HUES6 (cell line): ENCODE measurements around the gene PTPRM.

Source experiments
- H3K27ac ChIP-seq: 2 replicates; pipeline ENCODE4 v1.7.0; 2013; ENCODE audit warnings: low read depth, mild to moderate bottlenecking, low read length, inconsistent platforms
- H3K27me3 ChIP-seq: 2 replicates; pipeline ENCODE4 v1.6.1; 2013; ENCODE audit warnings: low read length; ENCODE audit not compliant: control insufficient read depth, insufficient read depth
- H3K36me3 ChIP-seq: 2 replicates; pipeline ENCODE4 v1.6.1; 2013; ENCODE audit warnings: low read length; ENCODE audit not compliant: control insufficient read depth, insufficient read depth
- H3K4me1 ChIP-seq: 2 replicates; pipeline ENCODE4 v1.6.1; 2013; ENCODE audit warnings: low read length; ENCODE audit not compliant: control insufficient read depth, insufficient read depth
- H3K4me3 ChIP-seq: 2 replicates; pipeline ENCODE4 v1.5.1; 2013; ENCODE audit warnings: low read depth, low read length
- H3K9ac ChIP-seq: one replicate; pipeline ENCODE4 v1.6.1; 2013; ENCODE audit warnings: mild to moderate bottlenecking, low read length
- H3K9me3 ChIP-seq: 2 replicates; pipeline ENCODE4 v1.6.1; 2013; ENCODE audit warnings: low read depth, low read length; ENCODE audit not compliant: control insufficient read depth, insufficient read depth

PTPRM gene

DNA sequence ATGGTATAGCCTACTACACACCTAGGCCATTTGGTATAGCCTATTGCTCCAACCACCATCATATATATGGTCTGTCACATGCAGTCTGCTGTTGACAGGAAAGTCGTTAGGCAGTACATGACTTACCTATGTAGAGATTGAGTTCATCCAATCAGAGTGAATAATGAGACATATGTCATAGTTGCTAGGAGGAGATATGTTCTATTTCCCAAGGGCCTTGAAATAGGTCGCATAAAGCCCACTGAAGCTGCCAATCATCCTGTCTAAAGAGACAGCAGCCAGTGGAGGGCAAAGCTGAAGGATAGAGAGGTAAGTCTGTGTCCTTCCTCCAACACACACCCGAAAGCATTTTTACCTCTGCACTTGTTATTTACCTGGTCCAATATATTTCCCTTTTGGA is 263.4 kb downstream of the PTPRM start:
- no peak overlapping the region for H3K27ac ChIP-seq
- H3K4me1 ChIP-seq = no peaks in the 10 kb centered on the region
- no peaks in the 10 kb centered on the region for H3K9me3 ChIP-seq
- no peak overlapping the region for H3K9ac ChIP-seq
- H3K4me3 ChIP-seq = no peak overlapping the region
- H3K36me3 ChIP-seq = no peaks in the 10 kb centered on the region
- H3K27me3 ChIP-seq = no peaks in the 10 kb centered on the region

DNA sequence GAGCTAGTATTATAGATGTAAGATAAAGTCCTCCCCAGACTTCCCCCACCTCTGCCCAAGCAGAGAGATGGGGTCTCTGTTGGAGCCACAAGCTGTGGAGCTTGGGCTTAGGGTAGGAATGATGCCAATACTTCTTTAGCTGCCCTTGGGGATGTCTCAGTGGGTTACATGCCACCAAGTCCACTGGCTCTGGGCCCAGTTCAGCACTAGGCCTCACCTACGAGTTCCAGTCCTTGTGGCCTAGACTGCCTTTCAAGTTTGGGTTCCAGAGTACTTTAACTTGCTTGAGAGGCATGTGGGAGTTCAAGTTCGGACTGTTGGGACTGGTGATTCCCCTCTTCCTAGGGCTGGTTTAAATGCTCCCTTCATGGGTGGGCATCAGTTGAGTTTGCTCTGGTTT is 272.4 kb downstream of the PTPRM start:
- no peaks in the 10 kb centered on the region for H3K27me3 ChIP-seq
- H3K36me3 ChIP-seq = no peaks in the 10 kb centered on the region
- no peak overlapping the region for H3K9ac ChIP-seq
- H3K4me1 ChIP-seq = no peaks in the 10 kb centered on the region
- no peak overlapping the region for H3K4me3 ChIP-seq
- H3K27ac ChIP-seq = no peak overlapping the region
- H3K9me3 ChIP-seq = peaks cover 25% of the 10 kb centered on the region

DNA sequence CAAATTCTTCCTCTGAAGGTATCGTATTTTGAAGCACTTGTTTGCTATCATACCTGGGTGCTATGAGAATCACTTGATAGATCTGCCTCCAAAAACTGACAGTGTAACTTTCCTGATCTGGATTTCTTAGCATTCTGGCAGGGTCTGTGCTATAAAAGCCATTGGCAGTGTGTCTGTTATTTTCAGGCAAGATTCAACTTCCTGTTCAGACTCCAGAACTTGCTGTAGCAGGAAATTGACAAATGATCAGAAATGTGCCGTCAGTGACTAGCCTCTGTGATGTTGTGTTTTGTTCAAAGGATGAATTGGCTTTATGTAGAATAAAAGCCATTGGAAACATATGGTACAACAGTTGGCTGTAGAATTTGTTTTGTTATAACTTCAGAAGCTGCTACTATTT is 273.3 kb downstream of the PTPRM start:
- Histone ChIP-seq H3K4me1 (no peaks in the 10 kb centered on the region), H3K4me3 (no peak overlapping the region), H3K36me3 (no peaks in the 10 kb centered on the region), H3K27me3 (no peaks in the 10 kb centered on the region), H3K27ac (no peak overlapping the region), H3K9ac (no peak overlapping the region), H3K9me3 (peaks cover 34% of the 10 kb centered on the region)

DNA sequence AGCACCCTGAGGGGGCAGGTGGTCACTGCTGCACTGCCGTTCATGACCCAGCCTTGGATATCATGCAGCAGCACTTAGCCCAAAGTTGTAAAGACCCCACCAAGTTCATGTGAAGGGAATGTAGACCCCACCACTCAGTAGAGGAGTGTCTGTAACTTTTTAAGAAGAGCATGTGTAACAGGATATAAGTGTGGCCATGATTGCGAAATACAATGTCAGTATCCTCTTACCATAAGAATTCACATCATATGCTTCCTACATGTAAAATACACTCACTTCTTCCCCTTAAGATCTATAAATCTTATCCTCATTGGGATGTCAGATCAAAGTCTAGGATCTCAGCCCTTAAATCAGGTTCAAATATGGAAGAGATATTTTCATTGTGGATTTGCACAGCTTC is 276.9 kb downstream of the PTPRM start:
- Histone ChIP-seq H3K27me3 (no peaks in the 10 kb centered on the region), H3K9me3 (peaks cover 31% of the 10 kb centered on the region), H3K27ac (no peak overlapping the region), H3K9ac (no peak overlapping the region), H3K36me3 (no peaks in the 10 kb centered on the region), H3K4me1 (no peaks in the 10 kb centered on the region), H3K4me3 (no peak overlapping the region)

DNA sequence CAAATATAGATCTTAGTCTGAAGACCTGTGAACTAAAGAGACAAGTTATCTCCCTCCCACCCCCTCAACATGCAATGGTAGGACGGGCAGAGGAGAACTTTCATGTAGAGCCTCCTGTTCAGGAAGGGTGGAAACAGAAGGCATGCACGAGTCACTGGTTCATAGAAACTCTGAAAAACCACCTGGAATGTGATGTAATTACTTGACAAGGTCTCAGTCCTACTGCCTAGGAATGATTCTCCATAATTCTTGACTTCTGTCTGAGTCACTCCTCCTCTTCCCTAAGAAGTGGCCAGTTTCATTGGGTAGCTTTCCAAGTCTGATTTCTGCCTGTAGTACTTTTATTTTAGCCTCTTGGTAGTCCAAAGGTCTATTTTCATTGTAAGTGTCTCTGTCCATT is 277.3 kb downstream of the PTPRM start:
- H3K27ac ChIP-seq = no peak overlapping the region
- peaks cover 31% of the 10 kb centered on the region for H3K9me3 ChIP-seq
- H3K27me3 ChIP-seq = no peaks in the 10 kb centered on the region
- no peaks in the 10 kb centered on the region for H3K4me1 ChIP-seq
- H3K4me3 ChIP-seq = no peak overlapping the region
- no peaks in the 10 kb centered on the region for H3K36me3 ChIP-seq
- H3K9ac ChIP-seq = no peak overlapping the region

DNA sequence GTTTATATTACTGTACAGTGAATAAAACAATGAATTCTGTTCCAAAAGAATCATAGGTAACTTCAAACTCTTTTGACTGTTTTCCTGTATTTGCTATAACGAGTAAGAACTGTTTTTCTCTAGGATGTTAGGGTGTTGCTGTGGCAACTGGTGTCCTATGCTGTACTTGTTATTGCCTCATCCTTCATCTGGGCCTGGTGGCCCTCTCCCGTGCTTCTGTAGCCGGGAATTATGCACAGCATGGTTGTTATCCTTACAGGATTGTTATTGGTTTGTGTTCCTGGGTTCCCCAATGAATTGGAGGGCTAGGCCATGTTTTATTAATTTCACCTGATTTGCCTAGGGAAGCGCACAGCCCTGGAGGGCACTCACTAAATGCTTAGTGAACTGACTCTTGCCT is 279.2 kb downstream of the PTPRM start:
- Histone ChIP-seq H3K27ac (no peak overlapping the region), H3K36me3 (no peaks in the 10 kb centered on the region), H3K9ac (no peak overlapping the region), H3K27me3 (no peaks in the 10 kb centered on the region), H3K9me3 (peaks cover 31% of the 10 kb centered on the region), H3K4me3 (no peak overlapping the region), H3K4me1 (no peaks in the 10 kb centered on the region)

DNA sequence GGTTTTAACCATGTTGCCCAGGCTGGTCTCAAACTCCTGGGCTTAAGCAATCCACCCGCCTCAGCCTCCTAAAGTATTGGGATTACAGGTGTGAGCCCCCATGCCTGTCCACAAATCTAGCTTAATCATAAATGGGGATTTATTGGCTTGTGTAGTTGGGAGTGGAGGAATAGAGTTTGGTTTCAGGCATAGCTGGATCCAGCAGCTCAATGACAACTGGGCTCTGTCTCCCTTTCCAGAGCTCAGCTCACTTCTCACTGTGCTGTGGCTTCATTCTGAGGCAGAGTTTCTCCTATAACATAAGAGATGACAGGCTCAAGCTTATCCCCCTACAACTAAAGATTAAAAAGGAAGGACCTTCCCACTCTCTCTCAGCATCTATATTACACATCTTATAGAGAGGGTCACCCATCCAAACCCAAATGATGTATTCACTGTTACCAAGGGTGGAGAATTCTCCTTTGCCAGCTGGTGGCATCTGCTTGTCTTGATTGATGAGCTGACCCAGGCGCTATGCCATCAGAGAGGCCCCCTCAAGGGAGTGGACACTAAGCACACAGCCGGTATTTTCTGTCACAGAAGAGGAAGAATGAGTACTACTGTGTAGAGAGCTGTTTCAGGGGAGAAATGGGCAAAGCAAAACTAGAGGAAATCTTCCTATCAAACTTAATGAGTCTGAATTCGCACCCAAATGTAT is 280.4 kb downstream of the PTPRM start:
- Histone ChIP-seq H3K27ac (no peak overlapping the region), H3K4me1 (no peaks in the 10 kb centered on the region), H3K36me3 (no peaks in the 10 kb centered on the region), H3K4me3 (no peak overlapping the region), H3K9ac (no peak overlapping the region), H3K9me3 (peaks cover 27% of the 10 kb centered on the region), H3K27me3 (no peaks in the 10 kb centered on the region)

DNA sequence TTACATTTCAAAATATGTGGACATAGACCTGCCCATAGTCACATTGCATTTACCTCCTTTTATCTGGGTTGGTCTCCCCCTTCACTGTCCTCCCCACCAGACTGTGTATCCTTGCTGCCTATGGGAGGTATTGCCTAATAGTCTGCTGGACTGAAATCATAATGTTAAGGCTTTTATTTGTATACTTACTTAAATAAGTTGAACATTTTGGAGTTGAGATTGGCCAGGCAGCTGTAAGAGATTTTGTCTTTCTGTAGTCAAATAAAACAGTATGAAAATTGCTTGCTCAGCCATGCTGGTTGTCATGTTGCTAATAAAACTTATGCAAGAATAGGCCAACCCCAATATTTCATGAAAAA is 280.9 kb downstream of the PTPRM start:
- no peaks in the 10 kb centered on the region for H3K4me1 ChIP-seq
- peaks cover 24% of the 10 kb centered on the region for H3K9me3 ChIP-seq
- H3K27me3 ChIP-seq = no peaks in the 10 kb centered on the region
- H3K9ac ChIP-seq = no peak overlapping the region
- H3K36me3 ChIP-seq = no peaks in the 10 kb centered on the region
- no peak overlapping the region for H3K4me3 ChIP-seq
- H3K27ac ChIP-seq = no peak overlapping the region

DNA sequence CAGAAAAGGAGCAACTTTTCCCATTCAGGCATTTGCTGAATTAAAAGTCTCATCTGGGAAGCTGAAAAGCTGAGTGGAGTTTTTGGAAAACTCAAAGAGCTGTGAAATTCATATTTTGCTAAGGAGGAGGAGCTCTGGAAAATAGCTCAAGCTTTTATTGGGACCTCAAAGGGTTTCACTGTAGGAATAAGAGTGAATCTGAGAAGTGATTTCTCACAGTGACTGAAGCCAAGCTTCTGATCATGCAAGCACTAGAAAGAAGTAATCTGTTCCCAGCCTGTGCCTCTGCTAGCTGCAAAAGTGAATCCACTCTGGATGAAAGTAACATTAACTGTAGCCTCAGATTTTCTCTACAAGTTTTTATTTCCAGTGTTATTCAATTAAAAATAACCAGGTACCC is 283.3 kb downstream of the PTPRM start:
- no peak overlapping the region for H3K4me3 ChIP-seq
- no peak overlapping the region for H3K27ac ChIP-seq
- no peaks in the 10 kb centered on the region for H3K36me3 ChIP-seq
- H3K9me3 ChIP-seq = 0 out of 2 replicates have a peak, but pooled peaks cover under 1% of the 10 kb centered on the region
- H3K4me1 ChIP-seq = no peaks in the 10 kb centered on the region
- H3K9ac ChIP-seq = no peak overlapping the region
- H3K27me3 ChIP-seq = no peaks in the 10 kb centered on the region

DNA sequence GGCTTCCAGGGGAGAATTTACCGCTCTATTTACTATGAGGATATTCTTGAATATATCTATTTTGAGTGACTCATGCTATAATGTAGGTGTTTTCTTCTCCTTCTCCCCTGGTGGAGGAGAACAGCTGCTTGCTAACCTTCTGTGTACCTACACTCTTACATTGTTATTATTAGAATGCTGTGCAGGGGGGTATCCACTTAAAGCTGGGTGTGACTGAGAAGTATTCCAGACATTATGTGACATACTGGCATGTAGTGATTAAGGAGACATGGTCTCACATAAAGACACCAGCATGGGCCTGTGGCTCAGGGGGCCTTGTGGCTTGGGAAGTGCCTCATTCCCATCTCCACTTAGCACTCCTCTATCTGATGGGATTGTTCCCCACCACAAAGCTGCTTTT is 287.9 kb downstream of the PTPRM start:
- Histone ChIP-seq H3K27ac (no peak overlapping the region), H3K4me3 (no peak overlapping the region), H3K36me3 (no peaks in the 10 kb centered on the region), H3K9ac (no peak overlapping the region), H3K4me1 (no peaks in the 10 kb centered on the region), H3K9me3 (no peaks in the 10 kb centered on the region), H3K27me3 (no peaks in the 10 kb centered on the region)

DNA sequence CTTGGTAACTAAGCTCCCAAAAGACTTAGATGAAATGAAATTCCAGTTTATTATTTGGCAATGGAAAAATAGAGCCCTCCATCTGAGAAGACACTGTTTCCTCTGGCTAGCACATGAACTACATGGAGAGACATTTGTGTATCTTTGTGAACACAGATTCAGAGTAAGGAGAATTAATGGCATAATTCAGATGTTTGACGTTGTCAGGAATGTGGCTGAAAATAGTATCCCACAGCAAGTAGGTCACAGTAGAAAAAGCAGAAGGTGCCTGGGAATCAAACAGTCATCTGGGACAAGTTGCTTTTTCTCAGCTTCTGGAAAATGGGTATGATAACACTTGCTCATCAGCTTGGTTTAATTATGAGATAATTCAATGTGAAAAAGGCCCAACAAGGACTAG is 288.6 kb downstream of the PTPRM start:
- no peaks in the 10 kb centered on the region for H3K9me3 ChIP-seq
- H3K36me3 ChIP-seq = no peaks in the 10 kb centered on the region
- H3K9ac ChIP-seq = no peak overlapping the region
- no peaks in the 10 kb centered on the region for H3K27me3 ChIP-seq
- no peak overlapping the region for H3K27ac ChIP-seq
- no peaks in the 10 kb centered on the region for H3K4me1 ChIP-seq
- no peak overlapping the region for H3K4me3 ChIP-seq

DNA sequence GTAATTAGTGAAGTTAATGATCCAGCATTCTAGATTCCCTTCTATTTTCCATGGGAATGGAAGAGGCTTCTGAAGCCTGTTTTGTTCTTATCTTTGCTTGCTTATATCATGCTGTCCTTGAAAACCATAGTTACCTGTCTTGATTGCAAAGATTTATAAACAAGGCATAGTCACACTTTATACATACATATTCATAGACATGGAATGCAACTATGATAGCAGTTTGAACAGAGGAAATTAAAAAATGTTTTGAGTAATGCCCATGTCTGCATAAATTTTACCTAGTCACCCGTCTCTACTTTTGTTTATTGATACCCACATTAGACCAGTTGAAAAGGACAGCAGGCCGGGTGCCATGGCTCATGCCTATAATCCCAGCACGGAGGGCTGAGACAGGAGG is 289.0 kb downstream of the PTPRM start:
- Histone ChIP-seq H3K4me1 (no peaks in the 10 kb centered on the region), H3K36me3 (no peaks in the 10 kb centered on the region), H3K9me3 (no peaks in the 10 kb centered on the region), H3K9ac (no peak overlapping the region), H3K27me3 (no peaks in the 10 kb centered on the region), H3K4me3 (no peak overlapping the region), H3K27ac (no peak overlapping the region)
